CD14-positive monocyte (primary cell): ENCODE results near the gene FBXO28. TPM values are rescaled to one million over a fixed set of nuclear protein-coding genes. Genes with fewer than 3 reads are reported as not detected.

ENCODE experiments used
- DNase-seq, 3 donors: peaks; one replicate each; pipeline ENCODE4 v3.0.0-alpha.2; 2011 to 2022
- H2AFZ ChIP-seq: 2 replicates; pipeline ENCODE4 v1.6.0; 2012; ENCODE audit warnings: mild to moderate bottlenecking, low read depth, low read length, inconsistent platforms; ENCODE audit not compliant: insufficient read depth, poor library complexity, severe bottlenecking
- H3K27ac ChIP-seq, 2 donors: 1 replicate in 1 of 2; 2 replicates in 1 of 2; pipeline ENCODE4 v1.5.1; 2012 to 2013; ENCODE audit warnings: low read length in 2 of 2, control low read depth in 1 of 2, inconsistent platforms in 1 of 2, low read depth in 1 of 2, mild to moderate bottlenecking in 1 of 2
- H3K27me3 ChIP-seq, 2 donors: one replicate each; pipeline versions ENCODE4 v1.6.0 to v1.6.1; 2011 to 2013; ENCODE audit warnings: low read length in 2 of 2; ENCODE audit not compliant: control insufficient read depth in 2 of 2, insufficient read depth in 2 of 2
- H3K36me3 ChIP-seq, 2 donors: replicated peaks in 1 of 2; 1 replicate in 1 of 2; 2 replicates in 1 of 2; pipeline versions ENCODE4 v1.5.1 to v1.6.1; 2012 to 2013; ENCODE audit warnings: low read length in 2 of 2, control low read depth in 1 of 2, inconsistent platforms in 1 of 2, mild to moderate bottlenecking in 1 of 2; ENCODE audit not compliant: insufficient read depth in 2 of 2, control insufficient read depth in 1 of 2
- H3K4me1 ChIP-seq, 2 donors: 1 replicate in 1 of 2; 2 replicates in 1 of 2; pipeline versions ENCODE4 v1.5.1 to v1.6.1; 2012 to 2013; ENCODE audit warnings: low read length in 2 of 2, control low read depth in 1 of 2, inconsistent platforms in 1 of 2, mild to moderate bottlenecking in 1 of 2, moderate library complexity in 1 of 2; ENCODE audit not compliant: insufficient read depth in 2 of 2, control insufficient read depth in 1 of 2
- H3K4me2 ChIP-seq: replicated peaks from 2 replicates; pipeline ENCODE3; 2012; ENCODE audit warnings: low read length, moderate library complexity, mild to moderate bottlenecking; ENCODE audit not compliant: poor library complexity, severe bottlenecking; ENCODE audit errors: extremely low read depth
- H3K4me3 ChIP-seq, 3 experiments: fragments of 200-600 bp in 1 of 3; sonication (generic) in 1 of 3; replicated peaks in 1 of 3; 1 replicate in 2 of 3; 2 replicates in 1 of 3; pipeline ENCODE4 v1.5.1; 2011 to 2013; ENCODE audit warnings: low read length in 3 of 3, mild to moderate bottlenecking in 3 of 3, control low read depth in 2 of 3, low read depth in 2 of 3, inconsistent platforms in 1 of 3, moderate library complexity in 1 of 3
- H3K79me2 ChIP-seq: 2 replicates; pipeline ENCODE4 v1.6.0; 2012; ENCODE audit warnings: mild to moderate bottlenecking, control low read depth, inconsistent platforms, low read length, moderate library complexity; ENCODE audit not compliant: insufficient read depth
- H3K9ac ChIP-seq: 2 replicates; pipeline ENCODE4 v1.6.0; 2017; ENCODE audit warnings: low read length, mild to moderate bottlenecking; ENCODE audit not compliant: insufficient read depth, poor library complexity, severe bottlenecking
- H3K9me3 ChIP-seq, 2 donors: replicated peaks in 1 of 2; 1 replicate in 1 of 2; 2 replicates in 1 of 2; pipeline versions ENCODE4 v1.5.1 to v1.6.1; 2012 to 2013; ENCODE audit warnings: low read length in 2 of 2, control low read depth in 1 of 2; ENCODE audit not compliant: control insufficient read depth in 1 of 2, insufficient read depth in 1 of 2
- H4K20me1 ChIP-seq: 2 replicates; pipeline ENCODE4 v1.6.0; 2012; ENCODE audit warnings: mild to moderate bottlenecking, low read length, control low read depth, moderate library complexity; ENCODE audit not compliant: insufficient read depth
- H3K27ac Mint-ChIP-seq, 7 donors: one replicate each; pipeline ENCODE4 v1.8.0; 2020; ENCODE audit warnings: mild to moderate bottlenecking in 7 of 7, mixed read lengths in 7 of 7, moderate library complexity in 6 of 7, inconsistent platforms in 2 of 7
- H3K27me3 Mint-ChIP-seq, 3 donors: one replicate each; pipeline ENCODE4 v1.8.0; 2021 to 2022; ENCODE audit warnings: low read depth in 3 of 3, mild to moderate bottlenecking in 3 of 3, mixed read lengths in 3 of 3, moderate library complexity in 3 of 3, inconsistent platforms in 1 of 3
- H3K36me3 Mint-ChIP-seq, 2 donors: one replicate each; pipeline ENCODE4 v1.8.0; 2020; ENCODE audit warnings: mixed read lengths in 2 of 2, inconsistent platforms in 1 of 2, mild to moderate bottlenecking in 1 of 2
- H3K4me1 Mint-ChIP-seq: one replicate; pipeline ENCODE4 v1.8.0; 2020; ENCODE audit warnings: mild to moderate bottlenecking, mixed read lengths
- H3K4me3 Mint-ChIP-seq, 2 donors: one replicate each; pipeline ENCODE4 v1.8.0; 2020; ENCODE audit warnings: mild to moderate bottlenecking in 2 of 2, mixed read lengths in 2 of 2, moderate library complexity in 1 of 2
- H3K9me3 Mint-ChIP-seq, 7 donors: one replicate each; pipeline ENCODE4 v1.8.0; 2020 to 2022; ENCODE audit warnings: mixed read lengths in 7 of 7, mild to moderate bottlenecking in 6 of 7, moderate library complexity in 6 of 7, inconsistent platforms in 2 of 7
- WGBS: methylation state at CpG from one replicate; pipeline ENCODE4 v1.1.5; 2013; ENCODE audit warnings: missing lambda C conversion rate; ENCODE audit not compliant: insufficient coverage; 5-methylcytosine and 5-hydroxymethylcytosine counted together
- intact Hi-C, 2 donors: fragments of 100-400 bp; cut with micrococcal nuclease; formaldehyde crosslinking; loops; one replicate each; pipeline versions ENCODE4 v1.15.0 to v1.15.1; 2023
- polyA plus RNA-seq, 3 donors: library from polyadenylated mRNA; depleted of rRNA in 1 of 3; unstranded in 2 of 3; stranded (reverse) in 1 of 3; fragments of 300-500 nt in 2 of 3; fragments of >200 nt in 1 of 3; fragmentation: Illumina TruSeq in 2 of 3; gene quantifications; 1 replicate in 2 of 3; 2 replicates in 1 of 3; pipeline ENCODE4 v1.2.3, GENCODE V29; 2012 to 2021
- TF ChIP-seq, protein P1 (sequence below): fragments of 200-600 bp; IDR thresholded peaks from one replicate; pipeline ENCODE4 v1.8.0; 2022; ENCODE audit warnings: antibody characterized with exemption, mild to moderate bottlenecking

Gene FBXO28
- polyA plus RNA-seq, 3 donors: 12.9 to 15.8 (median 13.0) TPM

DNA sequence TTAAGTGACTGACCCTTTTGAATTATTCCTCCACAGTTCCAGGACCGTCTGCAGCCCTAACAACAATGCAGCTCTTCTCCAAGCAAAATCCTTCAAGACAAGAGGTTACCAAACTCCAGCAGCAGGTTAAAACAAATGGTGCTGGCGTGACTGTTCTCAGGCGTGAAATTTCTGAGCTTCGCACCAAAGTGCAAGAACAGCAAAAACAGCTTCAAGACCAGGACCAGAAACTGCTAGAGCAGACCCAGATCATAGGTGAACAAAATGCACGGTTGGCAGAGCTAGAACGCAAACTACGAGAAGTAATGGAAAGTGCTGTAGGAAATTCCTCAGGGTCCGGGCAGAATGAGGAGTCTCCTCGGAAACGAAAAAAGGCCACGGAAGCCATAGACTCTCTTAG is 43.4 kb downstream of the FBXO28 start:
- H3K9ac ChIP-seq: no peak overlapping the region
- WGBS: 96% methylated on average over 10 of the region's 11 CpGs
- no peak overlapping the region for H3K27ac ChIP-seq
- Mint-ChIP-seq H3K27ac (no peak overlapping the region), H3K36me3 (peaks cover 47 to 59% of the 10 kb centered on the region in 2 donors), H3K27me3 (peaks cover 0 to 2% (median 0%) of the 10 kb centered on the region in 3 donors), H3K4me1 (peaks cover 2% of the 10 kb centered on the region), H3K4me3 (no peak overlapping the region), H3K9me3 (no peaks in the 10 kb centered on the region)
- H3K27me3 ChIP-seq: no peaks in the 10 kb centered on the region
- H4K20me1 ChIP-seq: no peaks in the 10 kb centered on the region
- H2AFZ ChIP-seq: no peak overlapping the region
- intact Hi-C loops: no loop called here
- TF ChIP-seq, protein P1, sequence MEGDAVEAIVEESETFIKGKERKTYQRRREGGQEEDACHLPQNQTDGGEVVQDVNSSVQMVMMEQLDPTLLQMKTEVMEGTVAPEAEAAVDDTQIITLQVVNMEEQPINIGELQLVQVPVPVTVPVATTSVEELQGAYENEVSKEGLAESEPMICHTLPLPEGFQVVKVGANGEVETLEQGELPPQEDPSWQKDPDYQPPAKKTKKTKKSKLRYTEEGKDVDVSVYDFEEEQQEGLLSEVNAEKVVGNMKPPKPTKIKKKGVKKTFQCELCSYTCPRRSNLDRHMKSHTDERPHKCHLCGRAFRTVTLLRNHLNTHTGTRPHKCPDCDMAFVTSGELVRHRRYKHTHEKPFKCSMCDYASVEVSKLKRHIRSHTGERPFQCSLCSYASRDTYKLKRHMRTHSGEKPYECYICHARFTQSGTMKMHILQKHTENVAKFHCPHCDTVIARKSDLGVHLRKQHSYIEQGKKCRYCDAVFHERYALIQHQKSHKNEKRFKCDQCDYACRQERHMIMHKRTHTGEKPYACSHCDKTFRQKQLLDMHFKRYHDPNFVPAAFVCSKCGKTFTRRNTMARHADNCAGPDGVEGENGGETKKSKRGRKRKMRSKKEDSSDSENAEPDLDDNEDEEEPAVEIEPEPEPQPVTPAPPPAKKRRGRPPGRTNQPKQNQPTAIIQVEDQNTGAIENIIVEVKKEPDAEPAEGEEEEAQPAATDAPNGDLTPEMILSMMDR: no peak
- H3K4me3 ChIP-seq: no peak overlapping the region
- no peaks in the 10 kb centered on the region for H3K9me3 ChIP-seq
- H3K36me3 ChIP-seq: peaks cover 40 to 85% of the 10 kb centered on the region in 2 donors
- no peaks in the 10 kb centered on the region for H3K79me2 ChIP-seq
- H3K4me2 ChIP-seq: no peak overlapping the region
- no peak for DNase-seq
- peaks cover 0 to 6% of the 10 kb centered on the region in 2 donors for H3K4me1 ChIP-seq

DNA sequence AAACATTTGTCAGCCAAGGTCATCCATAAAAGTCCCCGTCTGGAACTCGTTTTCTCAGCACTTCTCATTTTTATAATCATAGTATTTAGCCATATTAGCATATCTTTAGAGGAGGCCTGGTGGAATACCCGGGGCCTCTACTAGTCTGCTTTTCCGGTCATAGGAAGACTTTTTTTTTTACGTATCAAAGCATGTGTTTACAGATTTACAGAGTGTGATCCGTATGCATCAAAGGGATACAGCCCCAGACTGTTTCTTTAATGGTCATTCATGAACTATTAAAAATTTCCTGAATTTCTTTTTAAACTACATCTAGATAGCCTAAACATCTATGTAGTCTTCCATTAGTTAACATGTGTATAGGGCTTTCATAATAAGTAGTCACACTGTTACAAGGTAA is 45.6 kb downstream of the FBXO28 start:
- peaks cover 38 to 45% of the 10 kb centered on the region in 2 donors for H3K36me3 Mint-ChIP-seq
- Histone ChIP-seq H3K9me3 (no peaks in the 10 kb centered on the region), H3K4me1 (peaks cover 4 to 12% of the 10 kb centered on the region in 2 donors), H3K27me3 (no peaks in the 10 kb centered on the region), H3K9ac (no peak overlapping the region), H3K4me2 (no peak overlapping the region), H3K4me3 (no peak overlapping the region), H3K36me3 (peaks cover 38 to 70% of the 10 kb centered on the region in 2 donors), H4K20me1 (no peaks in the 10 kb centered on the region), H3K27ac (no peak overlapping the region), H2AFZ (no peak overlapping the region), H3K79me2 (no peaks in the 10 kb centered on the region)
- no peak overlapping the region for H3K27ac Mint-ChIP-seq
- WGBS: no CpG with 5 or more reads among the region's 6 CpGs
- no peaks in the 10 kb centered on the region for H3K27me3 Mint-ChIP-seq
- peaks cover 11% of the 10 kb centered on the region for H3K4me1 Mint-ChIP-seq
- H3K9me3 Mint-ChIP-seq: no peaks in the 10 kb centered on the region
- TF ChIP-seq, protein P1: no peak
- H3K4me3 Mint-ChIP-seq: no peak overlapping the region
- no peak for DNase-seq
- intact Hi-C loops: no loop called here
